Stimulated activated CD4-positive, alpha-beta T cell treated with anti-CD3 and anti-CD28 coated beads, Interleukin-12 subunit alpha, Interleukin-12 subunit beta, amount 100 ng/mL, for 48 hours (primary cell): ENCODE data around the gene CROCC.
A peak's percentile ranks its signal among the peaks of the same experiment; 100 is the strongest.
"Not testable (repeated sequence)": the region's sequence is repeated elsewhere in the genome, so short reads cannot be mapped to it uniquely, and the experiment has no call there.

ENCODE experiments used
- DNase-seq, 3 donors: peaks; one replicate each; pipeline ENCODE4 v3.0.0-alpha.2; 2020; ENCODE audit warnings: low read depth in 2 of 3, low spot score in 1 of 3

The CROCC gene

GRCh38 chr1:16913833-16914662 lies 7.7 kb upstream of the CROCC start:
- peak; percentile 88 to 98 (median 92) for DNase-seq

GRCh38 chr1:16914928-16915626 lies 6.7 kb upstream of the CROCC start:
- DNase-seq, result not testable (repeated sequence)

- no peak for DNase-seq
These were observed 6.1 kb upstream of the CROCC start for GRCh38 chr1:16915627-16915973.

- DNase-seq, result not testable (repeated sequence)
These were observed 5.5 kb upstream of the CROCC start for GRCh38 chr1:16916036-16916880.

GRCh38 chr1:16918371-16918770 lies 3.4 kb upstream of the CROCC start:
- DNase-seq, result no peak

GRCh38 chr1:16918936-16919665 lies 2.6 kb upstream of the CROCC start:
- DNase-seq, result not testable (repeated sequence)

GRCh38 chr1:16920951-16921350 lies 780 bp upstream of the CROCC start:
- no peak for DNase-seq

GRCh38 chr1:16922466-16922865 lies 735 bp downstream of the CROCC start:
- no peak for DNase-seq

GRCh38 chr1:16922885-16923431 lies 1.2 kb downstream of the CROCC start:
- no peak for DNase-seq

- no peak for DNase-seq
These were observed 2.6 kb downstream of the CROCC start for GRCh38 chr1:16924216-16924918.

- DNase-seq, result no peak
These were observed 3.3 kb downstream of the CROCC start for GRCh38 chr1:16924919-16925477.

GRCh38 chr1:16925635-16926490 lies 4.1 kb downstream of the CROCC start:
- no peak for DNase-seq

- no peak for DNase-seq
These were observed 4.9 kb downstream of the CROCC start for GRCh38 chr1:16926491-16927073.

- no peak for DNase-seq
These were observed 5.5 kb downstream of the CROCC start for GRCh38 chr1:16927256-16927655.

GRCh38 chr1:16927711-16928485 lies 6.2 kb downstream of the CROCC start:
- no peak for DNase-seq

- not testable (repeated sequence) for DNase-seq
These were observed 7.7 kb downstream of the CROCC start for GRCh38 chr1:16929146-16930041.
